ENCODE data around the gene RBMS3.

GRCh38 chr3:29384640-29385039 lies 103.8 kb downstream of the RBMS3 start:
- no peak for TF ChIP-seq CTCF (IDR thresholded peaks at IDR 0.05)
- no peak for TF ChIP-seq POLR2A (IDR thresholded peaks at IDR 0.05)

All from thyroid gland (tissue), 4 donors.